ENCODE data around the gene CALHM3.

CALHM3 gene

DNA sequence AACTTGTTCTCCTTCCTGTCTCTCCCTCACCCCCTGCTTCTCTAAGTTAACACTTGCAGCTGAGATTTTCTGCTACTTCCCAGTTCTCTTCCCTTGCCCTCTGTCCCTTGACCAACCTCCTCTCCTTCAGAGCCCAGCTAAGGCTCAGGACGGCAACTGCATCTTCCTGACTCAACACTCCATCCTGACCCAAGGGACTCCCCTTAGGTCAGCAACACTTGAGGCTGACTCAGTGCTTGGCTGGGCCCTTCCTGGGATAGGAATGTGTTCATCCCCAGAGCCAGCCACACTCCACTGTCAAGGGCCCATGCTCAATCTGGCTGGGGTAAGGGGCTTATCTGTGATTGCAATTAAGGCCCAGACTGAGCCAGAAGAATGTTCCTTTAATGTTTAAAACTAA, 30.3 kb downstream of the CALHM3 start:
- DNase-seq = no peak

GRCh38 chr10:103447187-103447586, 31.9 kb downstream of the CALHM3 start:
- no peak for DNase-seq

DNA sequence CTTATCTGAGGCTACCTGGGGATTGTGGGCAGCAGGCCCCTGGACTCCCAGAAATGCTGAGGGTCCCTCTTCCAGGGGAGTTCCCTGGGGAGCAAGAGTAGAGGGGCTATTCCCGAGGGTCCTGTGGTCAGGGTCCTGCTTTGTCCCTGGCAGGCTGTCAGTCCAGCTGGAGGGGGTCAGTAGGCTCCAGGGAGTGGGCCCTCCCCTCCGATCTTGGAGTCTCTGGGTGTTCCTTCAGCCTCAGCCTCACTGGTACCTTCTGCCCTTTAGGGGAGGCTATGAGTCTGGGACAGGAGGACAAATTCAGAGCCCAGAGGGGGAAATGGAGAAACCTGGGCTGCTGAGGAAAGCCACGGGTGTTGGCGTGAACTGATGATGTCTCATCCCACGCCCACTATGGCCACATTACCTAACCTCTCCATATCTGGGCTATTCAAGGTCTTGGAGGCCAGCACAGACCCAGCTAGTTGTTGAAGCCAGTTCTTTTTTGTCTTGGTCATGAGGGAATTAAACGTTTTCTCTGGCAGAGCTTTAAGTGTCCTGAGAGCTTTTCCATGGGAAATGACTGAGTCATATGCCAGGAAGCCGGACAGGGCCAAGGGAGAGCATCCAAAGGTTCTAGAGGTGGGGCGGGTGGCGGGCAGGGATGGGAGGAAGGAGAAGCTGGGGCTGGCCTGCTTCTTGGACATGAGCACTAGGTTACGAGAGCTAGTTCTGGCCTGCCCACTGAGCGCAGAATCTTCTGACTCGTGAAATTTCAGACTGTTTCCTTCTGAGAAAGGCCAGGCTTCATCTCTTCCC, 33.1 kb downstream of the CALHM3 start:
- no peak for DNase-seq

DNA sequence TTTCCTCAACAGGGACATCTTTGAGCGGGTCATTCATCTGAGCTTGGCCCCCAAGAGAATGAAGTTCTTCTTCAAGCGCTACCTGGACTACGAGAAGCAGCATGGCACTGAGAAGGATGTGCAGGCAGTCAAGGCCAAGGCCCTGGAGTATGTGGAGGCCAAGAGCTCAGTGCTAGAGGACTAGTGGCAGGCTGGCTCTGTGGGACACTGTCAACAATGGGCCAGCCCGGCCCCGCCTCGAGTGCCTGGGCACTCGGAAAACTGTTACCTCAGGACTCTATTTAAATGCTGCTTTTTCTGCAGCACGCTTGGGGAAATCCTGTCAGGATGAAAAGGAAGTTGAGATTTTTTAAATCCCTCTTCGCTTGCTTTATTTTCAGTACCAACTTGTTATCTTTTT, 33.7 kb downstream of the CALHM3 start:
- no peak for DNase-seq

DNA sequence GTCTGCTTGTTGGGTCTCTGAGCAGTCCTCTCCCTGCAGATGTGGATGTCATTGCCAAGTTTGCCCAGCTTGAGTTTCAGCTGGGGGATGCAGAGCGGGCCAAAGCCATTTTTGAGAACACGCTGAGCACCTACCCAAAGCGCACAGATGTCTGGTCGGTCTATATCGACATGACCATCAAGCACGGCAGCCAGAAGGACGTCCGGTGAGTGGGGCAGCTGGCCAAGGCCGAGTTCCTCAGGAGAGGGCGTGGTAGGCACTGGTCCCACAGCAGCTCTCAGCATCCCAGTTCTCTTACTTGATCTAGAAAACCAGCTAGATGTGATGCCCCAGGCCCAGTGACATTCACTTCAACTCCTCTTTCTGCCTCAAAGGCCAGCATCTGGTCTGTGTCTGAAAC, 34.6 kb downstream of the CALHM3 start:
- DNase-seq = no peak

GRCh38 chr10:103443475-103444185, 35.4 kb downstream of the CALHM3 start:
- no peak for DNase-seq

DNA sequence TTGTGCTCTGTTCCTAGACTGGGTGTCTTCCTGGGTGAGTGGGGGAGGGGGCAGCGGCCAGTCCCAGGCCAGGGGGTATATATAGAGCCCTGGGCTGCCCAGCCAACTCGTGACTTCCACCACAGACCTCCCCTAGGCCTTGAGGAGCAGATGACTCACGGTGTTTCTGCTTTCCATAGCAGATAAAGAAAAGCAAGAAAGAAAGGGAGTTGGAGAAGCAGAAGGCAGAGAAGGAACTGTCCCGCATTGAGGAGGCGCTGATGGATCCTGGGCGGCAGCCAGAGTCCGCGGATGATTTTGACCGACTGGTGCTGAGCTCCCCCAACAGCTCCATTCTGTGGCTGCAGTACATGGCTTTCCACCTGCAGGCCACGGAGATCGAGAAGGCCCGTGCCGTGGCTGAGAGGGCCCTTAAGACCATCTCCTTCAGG, 37.0 kb downstream of the CALHM3 start:
- no peak for DNase-seq

DNA sequence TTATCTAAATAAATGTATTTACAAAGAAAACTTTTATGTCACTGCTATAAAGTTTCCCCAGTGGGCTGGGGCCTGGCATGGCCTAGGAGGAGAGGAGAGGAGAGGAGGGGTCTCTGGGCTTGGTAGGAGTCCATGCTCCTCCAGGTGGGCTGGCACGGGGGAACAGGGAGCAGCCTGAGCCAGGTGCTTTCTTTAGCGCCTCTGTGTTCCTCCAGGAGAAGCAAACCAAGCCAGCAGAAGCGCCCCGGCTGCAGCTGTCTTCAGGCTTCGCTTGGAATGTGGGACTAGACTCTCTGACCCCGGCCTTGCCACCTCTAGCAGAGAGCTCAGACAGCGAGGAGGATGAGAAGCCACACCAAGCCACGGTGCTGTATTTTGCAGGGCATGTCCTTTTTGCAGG, 37.4 kb downstream of the CALHM3 start:
- DNase-seq = no peak

GRCh38 chr10:103441206-103441605, 37.8 kb downstream of the CALHM3 start:
- DNase-seq = no peak

DNA sequence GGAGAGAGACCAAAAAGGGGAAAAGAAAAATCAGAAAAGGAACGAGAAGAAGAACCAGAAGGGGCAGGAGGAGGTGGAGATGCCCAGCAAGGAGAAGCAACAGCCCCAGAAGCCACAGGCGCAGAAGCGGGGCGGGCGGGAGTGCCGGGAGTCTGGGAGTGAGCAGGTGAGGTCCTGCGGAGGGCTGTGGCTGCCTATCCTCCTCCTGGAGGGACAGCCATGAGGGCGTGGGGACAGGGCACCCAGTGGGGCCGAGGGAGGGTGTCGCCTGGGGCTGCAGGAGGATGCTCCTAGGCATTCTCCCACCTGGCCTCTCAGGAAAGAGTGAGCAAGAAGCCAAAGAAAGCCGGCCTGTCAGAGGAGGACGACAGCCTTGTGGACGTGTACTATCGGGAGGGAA, 38.6 kb downstream of the CALHM3 start:
- DNase-seq = no peak

GRCh38 chr10:103439776-103440175, 39.3 kb downstream of the CALHM3 start:
- DNase-seq = no peak

DNA sequence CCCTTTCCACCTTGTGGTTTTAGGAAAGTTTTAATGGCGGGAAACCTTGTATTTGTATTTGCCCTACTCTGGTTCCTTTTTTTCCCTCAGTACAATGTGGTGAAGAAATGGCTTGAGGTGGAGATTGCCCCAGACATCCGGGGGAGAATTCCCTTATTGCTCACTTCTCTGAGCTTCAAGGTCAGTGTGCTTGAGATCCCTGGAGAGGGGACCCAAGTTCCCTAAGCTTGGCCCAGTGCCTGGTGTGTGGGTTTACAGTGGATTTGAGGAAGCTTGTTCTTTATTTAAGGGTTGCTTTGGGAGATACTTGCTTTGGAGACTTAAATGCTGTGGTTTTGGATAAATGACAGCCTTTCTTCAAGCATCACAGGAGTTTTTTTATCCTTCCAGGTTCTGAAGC, 45.2 kb downstream of the CALHM3 start:
- no peak for DNase-seq

DNA sequence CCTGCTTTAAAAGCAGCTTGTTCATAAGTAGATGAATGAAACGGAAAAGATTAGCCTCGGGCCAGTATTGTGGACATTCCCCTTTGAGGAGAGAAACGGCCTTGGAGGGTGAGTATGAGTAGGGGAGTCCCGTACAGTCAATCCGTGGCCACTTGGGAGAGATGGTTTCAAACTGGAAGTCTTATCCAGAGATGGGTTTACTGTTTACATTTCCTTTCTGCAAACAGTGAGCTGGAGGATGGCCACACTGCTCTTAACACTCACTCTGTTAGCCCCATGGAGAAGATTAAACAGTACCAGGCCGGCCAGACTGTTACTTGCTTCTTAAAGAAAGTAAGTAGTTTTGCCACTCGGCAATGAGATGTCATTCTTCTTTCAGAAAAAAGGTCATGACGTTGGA, 47.1 kb downstream of the CALHM3 start:
- DNase-seq = no peak

- DNase-seq = no peak
Observed at GRCh38 chr10:103429647-103430046, 49.4 kb downstream of the CALHM3 start.

DNA sequence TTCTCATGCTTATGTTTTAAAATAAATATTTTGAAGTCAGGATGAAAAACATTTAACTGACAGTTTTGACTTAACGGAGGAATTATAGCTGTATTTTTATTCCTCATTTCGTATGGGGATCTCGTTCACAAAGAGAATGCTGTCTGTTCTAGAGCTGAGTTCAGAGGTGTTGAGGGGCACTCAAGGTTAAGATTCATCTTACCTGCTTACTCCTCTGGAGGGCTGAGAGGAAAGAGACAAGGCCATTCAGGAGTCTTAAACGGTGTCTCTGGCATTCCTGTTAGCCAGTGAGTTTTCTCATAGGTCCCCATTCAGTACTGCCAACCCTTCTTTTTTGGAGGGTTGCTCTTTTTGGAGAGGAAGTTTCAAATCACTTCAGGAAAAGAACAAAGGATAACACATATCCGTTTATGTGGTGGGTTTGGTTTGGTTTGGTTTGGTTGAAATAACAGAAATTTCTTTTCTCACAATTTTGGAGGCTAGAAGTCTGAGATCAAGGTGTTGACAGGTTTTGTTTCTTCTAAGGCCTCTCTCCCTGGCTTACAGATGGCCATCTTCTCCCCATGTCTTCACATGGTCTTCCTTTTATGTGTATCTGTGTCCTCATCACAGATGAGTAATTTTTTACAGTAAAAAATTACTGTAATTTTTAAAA, 49.9 kb downstream of the CALHM3 start:
- no peak for DNase-seq

DNA sequence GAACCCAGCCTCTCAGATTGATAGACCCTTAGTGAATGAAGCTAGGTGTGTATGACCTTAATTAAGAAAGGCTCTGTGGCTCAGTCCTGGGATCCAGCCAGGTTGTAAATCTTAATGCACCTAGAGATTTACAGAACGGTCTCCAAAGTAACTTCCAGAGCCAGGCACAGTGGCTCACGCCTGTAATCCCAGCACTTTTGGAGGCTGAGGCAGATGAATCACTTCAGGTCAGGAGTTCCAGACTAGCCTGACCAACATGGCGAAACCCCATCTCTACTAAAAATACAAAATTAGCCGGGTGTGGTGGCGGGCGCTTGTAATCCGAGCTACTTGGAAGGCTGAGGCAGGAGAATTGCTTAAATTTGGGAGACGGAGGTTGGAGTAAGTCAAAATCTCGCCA, 51.2 kb downstream of the CALHM3 start:
- DNase-seq = no peak

DNA sequence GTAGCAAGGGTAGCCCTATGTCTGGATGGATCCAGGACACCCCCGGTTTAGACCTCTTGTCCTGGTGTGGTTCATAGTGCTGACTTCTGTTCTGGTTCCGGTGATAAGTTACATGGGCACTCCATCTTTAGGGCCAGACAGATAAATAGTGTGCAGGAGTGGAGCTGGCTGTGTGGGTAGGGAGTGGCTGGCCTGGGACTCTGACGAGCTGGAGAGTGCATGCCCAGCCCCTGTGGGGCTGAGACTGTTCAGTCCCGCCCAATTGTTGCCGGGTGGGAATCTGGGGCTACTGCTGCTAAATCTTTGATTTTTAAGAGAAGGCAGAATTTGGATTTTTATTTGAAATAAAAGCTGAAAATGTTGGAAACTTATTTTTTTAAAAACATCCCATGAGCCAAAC, 55.3 kb downstream of the CALHM3 start:
- DNase-seq = no peak

All from NCI-H774 (cell line).